SK-N-SH (cell line): ENCODE measurements around the gene UBE2L5. TPM values are rescaled to one million over a fixed set of nuclear protein-coding genes. Genes with fewer than 3 reads are reported as not detected.

ENCODE experiments used
- CTCF ChIA-PET: fragments of 300-600, 350-600 bp; formaldehyde crosslinking; extraction: SDS; loops from one replicate; lab custom pipeline; 2021; lab: Yijun Ruan, JAX
- POLR2A ChIA-PET: fragments of 350-600 bp; sonication (Branson Sonifier 250); formaldehyde crosslinking; extraction: SDS; loops from one replicate; lab custom pipeline; 2020; ENCODE audit warnings: antibody characterized with exemption, inconsistent platforms; lab: Yijun Ruan, JAX
- DNase-seq: peaks from one replicate; pipeline ENCODE4 v3.0.0; 2012
- H2AFZ ChIP-seq: fragments of 200-600 bp; sonication (generic); 2 replicates; pipeline ENCODE4 v1.8.1; 2016; ENCODE audit warnings: antibody characterized with exemption, mild to moderate bottlenecking, low read depth
- H3F3A ChIP-seq: fragments of 200-600 bp; sonication (generic); replicated peaks from 2 replicates; pipeline ENCODE3; 2016; ENCODE audit warnings: antibody characterized with exemption, mild to moderate bottlenecking; ENCODE audit not compliant: insufficient read depth
- H3K27ac ChIP-seq, 2 experiments: fragments of 200-500 bp in 1 of 2; fragments of 200-600 bp in 1 of 2; sonication (Bioruptor generic) in 1 of 2; sonication (generic), shearing (Covaris generic) in 1 of 2; 2 replicates each; pipeline versions ENCODE4 v1.5.1 to v1.6.1; 2014 to 2016; ENCODE audit warnings: low read depth in 2 of 2, inconsistent platforms in 1 of 2, low read length in 1 of 2, mild to moderate bottlenecking in 1 of 2, mixed read lengths in 1 of 2
- H3K27me3 ChIP-seq: fragments of 200-600 bp; sonication (generic), shearing (Covaris generic); 2 replicates; pipeline ENCODE4 v1.6.1; 2016; ENCODE audit warnings: mixed run types; ENCODE audit not compliant: insufficient read depth
- H3K36me3 ChIP-seq, 2 experiments: fragments of 200-500 bp in 1 of 2; fragments of 200-600 bp in 1 of 2; sonication (Bioruptor generic) in 1 of 2; sonication (generic) in 1 of 2; replicated peaks in 1 of 2; 2 replicates each; pipeline versions ENCODE3 to v1.5.1; 2014 to 2016; ENCODE audit warnings: low read length in 1 of 2, mild to moderate bottlenecking in 1 of 2; ENCODE audit not compliant: insufficient read depth in 2 of 2, control insufficient read depth in 1 of 2
- H3K4me1 ChIP-seq, 2 experiments: fragments of 200-500 bp in 1 of 2; fragments of 200-600 bp in 1 of 2; sonication (Bioruptor generic) in 1 of 2; sonication (generic), shearing (Covaris generic) in 1 of 2; 2 replicates each; pipeline versions ENCODE4 v1.5.1 to v1.6.1; 2014 to 2016; ENCODE audit warnings: low read depth in 1 of 2, low read length in 1 of 2, mixed run types in 1 of 2; ENCODE audit not compliant: insufficient read depth in 2 of 2, control insufficient read depth in 1 of 2
- H3K4me2 ChIP-seq: fragments of 200-600 bp; sonication (generic), shearing (Covaris generic); 2 replicates; pipeline ENCODE4 v1.6.1; 2017; ENCODE audit warnings: mixed run types
- H3K4me3 ChIP-seq, 2 experiments: fragments of 200-500 bp in 1 of 2; fragments of 200-600 bp in 1 of 2; sonication (Bioruptor generic) in 1 of 2; sonication (generic), shearing (Covaris generic) in 1 of 2; 2 replicates each; pipeline versions ENCODE4 v1.5.1 to v1.8.1; 2014 to 2016; ENCODE audit warnings: low read depth in 2 of 2, inconsistent platforms in 1 of 2, low read length in 1 of 2, mild to moderate bottlenecking in 1 of 2, mixed read lengths in 1 of 2, moderate library complexity in 1 of 2
- H3K79me2 ChIP-seq: fragments of 200-600 bp; sonication (generic); 2 replicates; pipeline ENCODE4 v1.8.1; 2017; ENCODE audit warnings: mild to moderate bottlenecking; ENCODE audit not compliant: insufficient read depth
- H3K9ac ChIP-seq: fragments of 200-600 bp; sonication (generic); 2 replicates; pipeline ENCODE4 v1.6.1; 2017; ENCODE audit warnings: mixed run types
- H3K9me2 ChIP-seq: fragments of 200-600 bp; sonication (generic); 2 replicates; pipeline ENCODE4 v1.6.1; 2017; ENCODE audit warnings: mixed run types
- H3K9me3 ChIP-seq: fragments of 200-600 bp; sonication (generic); 2 replicates; pipeline ENCODE4 v1.6.1; 2017; ENCODE audit warnings: mixed run types, mild to moderate bottlenecking, moderate library complexity
- H4K20me1 ChIP-seq: fragments of 200-600 bp; sonication (generic); 2 replicates; pipeline ENCODE4 v1.6.1; 2017; ENCODE audit warnings: mild to moderate bottlenecking, mixed run types; ENCODE audit not compliant: insufficient read depth
- EP300 ChIP-seq, 2 experiments: IDR thresholded peaks; 2 replicates each; pipeline versions ENCODE4 v1.4.0 to v1.6.1; 2012; ENCODE audit warnings: borderline replicate concordance in 1 of 2, low read depth in 1 of 2, low read length in 1 of 2
- GATA2 ChIP-seq: sonication (generic); formaldehyde crosslinking; IDR thresholded peaks from 2 replicates; pipeline ENCODE4 v1.5.0; 2020; ENCODE audit warnings: mild to moderate bottlenecking, missing genetic modification reagents
- JUND ChIP-seq: IDR thresholded peaks from 2 replicates; pipeline ENCODE4 v1.4.0; 2012
- RAD21 ChIP-seq: IDR thresholded peaks from 2 replicates; pipeline ENCODE4 v1.6.1; 2012; ENCODE audit warnings: mild to moderate bottlenecking, low read length
- RCOR1 ChIP-seq: fragments of 150-350 bp; IDR thresholded peaks from 2 replicates; pipeline ENCODE4 v1.6.1; 2017; ENCODE audit warnings: antibody characterized with exemption, low read length
- RFX5 ChIP-seq: IDR thresholded peaks from 2 replicates; pipeline ENCODE4 v1.6.1; 2012; ENCODE audit warnings: mild to moderate bottlenecking, improper control_type of control experiment, low read length
- RXRA ChIP-seq: IDR thresholded peaks from 2 replicates; pipeline ENCODE4 v1.4.0; 2012; ENCODE audit warnings: low read depth, mild to moderate bottlenecking, borderline replicate concordance
- SIN3A ChIP-seq: IDR thresholded peaks from 2 replicates; pipeline ENCODE4 v1.6.1; 2012; ENCODE audit warnings: low read depth, mild to moderate bottlenecking, low read length, moderate library complexity, borderline replicate concordance
- SMC3 ChIP-seq: IDR thresholded peaks from 2 replicates; pipeline ENCODE4 v1.6.1; 2012; ENCODE audit warnings: low read depth, low read length, improper control_type of control experiment
- TAF1 ChIP-seq: IDR thresholded peaks from 2 replicates; pipeline ENCODE4 v1.6.1; 2012; ENCODE audit warnings: low read depth, mild to moderate bottlenecking, low read length, moderate library complexity, borderline replicate concordance
- TEAD4 ChIP-seq: IDR thresholded peaks from 2 replicates; pipeline ENCODE4 v1.4.0; 2012; ENCODE audit warnings: mild to moderate bottlenecking, borderline replicate concordance; ENCODE audit not compliant: insufficient read depth
- WGBS: methylation state at CpG from one replicate; pipeline ENCODE4 v1.1.6; 2017; ENCODE audit warnings: low lambda C conversion rate; 5-methylcytosine and 5-hydroxymethylcytosine counted together
- polyA plus RNA-seq, 3 experiments: library from polyadenylated mRNA; depleted of rRNA; stranded (reverse); fragments of >200 nt; gene quantifications; 2 replicates each; pipeline ENCODE4 v1.2.3, GENCODE V29; 2012
- TF ChIP-seq, protein P1 (sequence below): IDR thresholded peaks from 2 replicates; pipeline ENCODE4 v1.6.1; 2012; ENCODE audit warnings: mild to moderate bottlenecking, low read depth, low read length, moderate library complexity
- TF ChIP-seq, protein P2 (sequence below): IDR thresholded peaks from 2 replicates; pipeline ENCODE4; 2012
- TF ChIP-seq, protein P3 (sequence below): fragments of 150-350 bp; IDR thresholded peaks from 2 replicates; pipeline ENCODE4 v1.6.1; 2017; ENCODE audit warnings: antibody characterized with exemption, low read length, low read depth, borderline replicate concordance
- TF ChIP-seq, protein P4 (sequence below): IDR thresholded peaks from 2 replicates; pipeline ENCODE4 v1.4.0; 2012; ENCODE audit warnings: low read depth, borderline replicate concordance
- TF ChIP-seq, protein P5 (sequence below): IDR thresholded peaks from 2 replicates; pipeline ENCODE4 v1.4.0; 2012; ENCODE audit warnings: low read depth, borderline replicate concordance

The UBE2L5 gene
- polyA plus RNA-seq, 1 of the 3 experiments (the other 2 are of a cell fraction) = 0.02 TPM

DNA sequence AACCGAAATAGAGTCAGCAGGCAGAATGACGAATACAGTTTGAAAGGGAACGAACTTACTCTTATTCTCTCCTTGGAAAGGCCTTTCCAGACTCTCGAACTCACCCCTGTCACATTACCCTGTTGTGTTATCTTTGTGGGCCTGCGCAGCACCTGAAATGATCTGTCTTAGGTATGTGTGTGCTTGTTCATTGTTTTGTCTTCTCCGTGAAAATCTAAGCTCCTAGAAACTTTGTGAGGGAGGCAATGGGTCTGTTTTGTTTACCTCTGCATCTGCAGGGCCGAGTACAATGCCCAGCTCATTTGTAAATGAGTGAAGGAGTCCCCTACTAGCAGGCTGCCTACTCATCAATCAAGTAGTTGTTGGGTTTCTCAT is 23.8 kb downstream of the UBE2L5 start (continued):
- TF ChIP-seq, protein P1, sequence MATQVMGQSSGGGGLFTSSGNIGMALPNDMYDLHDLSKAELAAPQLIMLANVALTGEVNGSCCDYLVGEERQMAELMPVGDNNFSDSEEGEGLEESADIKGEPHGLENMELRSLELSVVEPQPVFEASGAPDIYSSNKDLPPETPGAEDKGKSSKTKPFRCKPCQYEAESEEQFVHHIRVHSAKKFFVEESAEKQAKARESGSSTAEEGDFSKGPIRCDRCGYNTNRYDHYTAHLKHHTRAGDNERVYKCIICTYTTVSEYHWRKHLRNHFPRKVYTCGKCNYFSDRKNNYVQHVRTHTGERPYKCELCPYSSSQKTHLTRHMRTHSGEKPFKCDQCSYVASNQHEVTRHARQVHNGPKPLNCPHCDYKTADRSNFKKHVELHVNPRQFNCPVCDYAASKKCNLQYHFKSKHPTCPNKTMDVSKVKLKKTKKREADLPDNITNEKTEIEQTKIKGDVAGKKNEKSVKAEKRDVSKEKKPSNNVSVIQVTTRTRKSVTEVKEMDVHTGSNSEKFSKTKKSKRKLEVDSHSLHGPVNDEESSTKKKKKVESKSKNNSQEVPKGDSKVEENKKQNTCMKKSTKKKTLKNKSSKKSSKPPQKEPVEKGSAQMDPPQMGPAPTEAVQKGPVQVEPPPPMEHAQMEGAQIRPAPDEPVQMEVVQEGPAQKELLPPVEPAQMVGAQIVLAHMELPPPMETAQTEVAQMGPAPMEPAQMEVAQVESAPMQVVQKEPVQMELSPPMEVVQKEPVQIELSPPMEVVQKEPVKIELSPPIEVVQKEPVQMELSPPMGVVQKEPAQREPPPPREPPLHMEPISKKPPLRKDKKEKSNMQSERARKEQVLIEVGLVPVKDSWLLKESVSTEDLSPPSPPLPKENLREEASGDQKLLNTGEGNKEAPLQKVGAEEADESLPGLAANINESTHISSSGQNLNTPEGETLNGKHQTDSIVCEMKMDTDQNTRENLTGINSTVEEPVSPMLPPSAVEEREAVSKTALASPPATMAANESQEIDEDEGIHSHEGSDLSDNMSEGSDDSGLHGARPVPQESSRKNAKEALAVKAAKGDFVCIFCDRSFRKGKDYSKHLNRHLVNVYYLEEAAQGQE = no peak
- TF ChIP-seq SIN3A = no peak

DNA sequence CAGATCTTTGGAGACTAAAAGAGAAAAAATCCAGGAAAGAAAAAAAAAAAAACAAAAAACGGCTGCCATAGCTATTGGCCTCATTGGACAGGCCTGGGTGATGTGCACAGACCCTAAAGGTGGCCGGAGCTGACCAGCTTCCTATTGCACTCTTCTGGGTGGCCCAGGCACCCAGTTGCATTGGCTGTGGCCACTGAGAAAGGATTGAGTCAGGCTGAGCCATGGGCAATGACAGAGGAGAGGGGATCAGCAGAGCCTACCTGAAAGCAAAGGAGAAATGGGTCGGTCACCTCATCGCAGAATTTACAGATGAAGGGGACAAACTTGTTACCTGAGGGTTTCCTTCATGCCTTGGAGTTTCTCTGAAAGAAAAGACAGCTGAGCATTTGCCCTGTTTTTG is 26.1 kb downstream of the UBE2L5 start:
- ChIA-PET POLR2A (interaction anchor here (0.6 kb wide), 1 partner anchor 56 kb away, joined by 5 read pairs; no protein-coding TSS in a partner anchor), CTCF (interaction anchor here (0.6 to 1.3 kb wide), 2 partner anchors 9 to 107 kb away, joined by 3 to 4 read pairs; no protein-coding TSS in a partner anchor)
- WGBS = 94% methylated on average over 4 of the region's 4 CpGs
- TF ChIP-seq GATA2 (CRISPR knock-in tag) = no peak
- TF ChIP-seq SMC3 = no peak
- TF ChIP-seq, protein P2, sequence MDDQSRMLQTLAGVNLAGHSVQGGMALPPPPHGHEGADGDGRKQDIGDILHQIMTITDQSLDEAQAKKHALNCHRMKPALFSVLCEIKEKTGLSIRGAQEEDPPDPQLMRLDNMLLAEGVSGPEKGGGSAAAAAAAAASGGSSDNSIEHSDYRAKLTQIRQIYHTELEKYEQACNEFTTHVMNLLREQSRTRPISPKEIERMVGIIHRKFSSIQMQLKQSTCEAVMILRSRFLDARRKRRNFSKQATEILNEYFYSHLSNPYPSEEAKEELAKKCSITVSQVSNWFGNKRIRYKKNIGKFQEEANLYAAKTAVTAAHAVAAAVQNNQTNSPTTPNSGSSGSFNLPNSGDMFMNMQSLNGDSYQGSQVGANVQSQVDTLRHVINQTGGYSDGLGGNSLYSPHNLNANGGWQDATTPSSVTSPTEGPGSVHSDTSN = no peak
- TF ChIP-seq RXRA = no peak
- TF ChIP-seq RFX5 = no peak
- TF ChIP-seq, protein P3, sequence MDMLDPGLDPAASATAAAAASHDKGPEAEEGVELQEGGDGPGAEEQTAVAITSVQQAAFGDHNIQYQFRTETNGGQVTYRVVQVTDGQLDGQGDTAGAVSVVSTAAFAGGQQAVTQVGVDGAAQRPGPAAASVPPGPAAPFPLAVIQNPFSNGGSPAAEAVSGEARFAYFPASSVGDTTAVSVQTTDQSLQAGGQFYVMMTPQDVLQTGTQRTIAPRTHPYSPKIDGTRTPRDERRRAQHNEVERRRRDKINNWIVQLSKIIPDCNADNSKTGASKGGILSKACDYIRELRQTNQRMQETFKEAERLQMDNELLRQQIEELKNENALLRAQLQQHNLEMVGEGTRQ = no peak
- TF ChIP-seq, protein P1 = no peak
- no peak for TF ChIP-seq EP300 (IDR thresholded peaks at IDR 0.05; ENCODE audit: borderline replicate concordance in 1 of 2, low read depth in 1 of 2, low read length in 1 of 2)
- no peak for TF ChIP-seq TEAD4
- TF ChIP-seq JUND = no peak
- TF ChIP-seq, protein P4, sequence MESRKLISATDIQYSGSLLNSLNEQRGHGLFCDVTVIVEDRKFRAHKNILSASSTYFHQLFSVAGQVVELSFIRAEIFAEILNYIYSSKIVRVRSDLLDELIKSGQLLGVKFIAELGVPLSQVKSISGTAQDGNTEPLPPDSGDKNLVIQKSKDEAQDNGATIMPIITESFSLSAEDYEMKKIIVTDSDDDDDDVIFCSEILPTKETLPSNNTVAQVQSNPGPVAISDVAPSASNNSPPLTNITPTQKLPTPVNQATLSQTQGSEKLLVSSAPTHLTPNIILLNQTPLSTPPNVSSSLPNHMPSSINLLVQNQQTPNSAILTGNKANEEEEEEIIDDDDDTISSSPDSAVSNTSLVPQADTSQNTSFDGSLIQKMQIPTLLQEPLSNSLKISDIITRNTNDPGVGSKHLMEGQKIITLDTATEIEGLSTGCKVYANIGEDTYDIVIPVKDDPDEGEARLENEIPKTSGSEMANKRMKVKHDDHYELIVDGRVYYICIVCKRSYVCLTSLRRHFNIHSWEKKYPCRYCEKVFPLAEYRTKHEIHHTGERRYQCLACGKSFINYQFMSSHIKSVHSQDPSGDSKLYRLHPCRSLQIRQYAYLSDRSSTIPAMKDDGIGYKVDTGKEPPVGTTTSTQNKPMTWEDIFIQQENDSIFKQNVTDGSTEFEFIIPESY = no peak
- no peak for TF ChIP-seq RAD21
- no peak for TF ChIP-seq TAF1
- TF ChIP-seq, protein P5, sequence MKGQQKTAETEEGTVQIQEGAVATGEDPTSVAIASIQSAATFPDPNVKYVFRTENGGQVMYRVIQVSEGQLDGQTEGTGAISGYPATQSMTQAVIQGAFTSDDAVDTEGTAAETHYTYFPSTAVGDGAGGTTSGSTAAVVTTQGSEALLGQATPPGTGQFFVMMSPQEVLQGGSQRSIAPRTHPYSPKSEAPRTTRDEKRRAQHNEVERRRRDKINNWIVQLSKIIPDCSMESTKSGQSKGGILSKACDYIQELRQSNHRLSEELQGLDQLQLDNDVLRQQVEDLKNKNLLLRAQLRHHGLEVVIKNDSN = no peak
- TF ChIP-seq RCOR1 = no peak

More for the DNA sequence above, 26.1 kb downstream of the UBE2L5 start:
- H2AFZ ChIP-seq = no peak overlapping the region
- H3K79me2 ChIP-seq = no peaks in the 10 kb centered on the region
- H3K4me3 ChIP-seq = no peak overlapping the region
- H3K27me3 ChIP-seq = no peaks in the 10 kb centered on the region
- no peaks in the 10 kb centered on the region for H3K9me3 ChIP-seq
- no peak for DNase-seq
- H3K4me2 ChIP-seq = no peak overlapping the region
- no peak overlapping the region for H3K9ac ChIP-seq
- no peaks in the 10 kb centered on the region for H3K36me3 ChIP-seq
- H4K20me1 ChIP-seq = no peaks in the 10 kb centered on the region
- no peaks in the 10 kb centered on the region for H3K9me2 ChIP-seq
- H3K27ac ChIP-seq = no peak overlapping the region
- no peaks in the 10 kb centered on the region for H3K4me1 ChIP-seq
- peaks cover 9% of the 10 kb centered on the region for H3F3A ChIP-seq
